ENCODE results near the gene ACSF3.
A peak's percentile ranks its signal among the peaks of the same experiment; 100 is the strongest.

ACSF3 gene

DNA sequence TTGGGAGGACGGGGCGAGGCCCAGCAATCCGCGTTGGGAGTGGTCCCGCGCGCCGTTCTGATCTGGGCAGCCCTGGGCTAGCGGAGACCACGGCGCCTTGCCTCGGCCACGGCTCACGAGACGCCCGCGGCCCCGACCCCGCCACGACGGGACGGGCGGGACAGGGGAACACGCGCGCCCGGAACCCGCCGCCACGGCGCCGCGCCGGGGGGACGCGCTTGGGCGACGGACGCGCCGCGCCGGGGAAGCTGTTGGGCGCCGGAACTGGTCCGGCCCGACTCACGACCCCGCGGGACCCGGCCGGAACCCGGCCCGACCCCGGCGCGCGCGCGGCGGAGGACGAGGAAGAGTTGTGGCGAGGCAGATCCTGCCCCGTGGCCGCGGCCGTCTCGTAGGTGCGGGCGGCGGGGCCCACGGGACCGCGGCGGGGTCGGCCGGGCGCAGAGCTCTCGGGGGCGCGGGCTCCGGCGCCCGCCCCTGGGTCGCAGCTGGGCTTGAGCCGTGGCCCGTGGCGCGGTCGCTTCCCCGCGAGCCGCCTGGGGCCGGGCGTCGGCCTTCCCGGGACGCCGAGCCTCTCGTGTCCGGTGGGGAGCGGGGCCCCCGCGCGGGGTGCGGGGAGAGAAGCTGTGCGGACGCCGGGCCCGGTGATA, at the start of gene ACSF3:
Gene ACSF3 (plus strand): TSS at position 251 of the 650 bp plus-strand sequence. CDS start 6,830 bp downstream, outside the sequence.
- DNase-seq: no peak

DNA sequence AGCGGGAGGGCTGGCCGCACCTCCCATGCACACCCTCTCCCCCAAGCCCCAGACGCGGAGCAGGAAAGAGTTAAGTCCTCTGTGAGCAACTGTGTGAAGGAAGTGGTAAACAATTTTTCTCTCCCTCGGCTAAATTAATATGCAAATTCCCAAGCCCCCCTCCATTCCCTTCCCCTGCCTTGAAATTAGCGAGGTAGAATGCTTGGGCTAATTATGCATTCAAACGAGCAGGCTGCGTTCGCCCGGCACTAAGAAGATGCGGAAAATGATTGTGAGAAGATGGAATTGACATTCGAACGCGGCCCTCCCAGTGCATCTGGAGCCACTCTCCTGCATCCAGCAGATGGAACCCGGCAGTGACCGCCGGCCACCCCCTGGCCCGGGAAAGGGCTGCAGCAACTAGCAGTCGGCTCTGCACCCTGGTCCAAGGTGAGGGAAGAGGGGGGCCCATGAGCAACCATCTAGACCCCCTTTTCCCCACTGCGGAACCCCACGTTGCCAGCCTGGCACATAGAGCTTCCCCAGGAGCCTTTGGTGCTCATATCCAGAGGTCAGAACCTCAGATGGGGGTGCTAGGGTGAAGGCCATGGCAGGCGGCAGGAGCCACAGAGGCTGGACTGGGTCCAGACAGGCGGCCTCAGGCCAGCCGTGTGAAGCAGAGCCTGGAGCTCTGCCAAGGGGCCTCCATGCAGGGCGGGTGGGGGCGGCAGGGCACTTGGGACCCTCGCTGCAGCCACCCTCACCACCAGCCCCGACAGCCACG, 49.1 kb upstream of the ACSF3 start:
- DNase-seq: no peak

DNA sequence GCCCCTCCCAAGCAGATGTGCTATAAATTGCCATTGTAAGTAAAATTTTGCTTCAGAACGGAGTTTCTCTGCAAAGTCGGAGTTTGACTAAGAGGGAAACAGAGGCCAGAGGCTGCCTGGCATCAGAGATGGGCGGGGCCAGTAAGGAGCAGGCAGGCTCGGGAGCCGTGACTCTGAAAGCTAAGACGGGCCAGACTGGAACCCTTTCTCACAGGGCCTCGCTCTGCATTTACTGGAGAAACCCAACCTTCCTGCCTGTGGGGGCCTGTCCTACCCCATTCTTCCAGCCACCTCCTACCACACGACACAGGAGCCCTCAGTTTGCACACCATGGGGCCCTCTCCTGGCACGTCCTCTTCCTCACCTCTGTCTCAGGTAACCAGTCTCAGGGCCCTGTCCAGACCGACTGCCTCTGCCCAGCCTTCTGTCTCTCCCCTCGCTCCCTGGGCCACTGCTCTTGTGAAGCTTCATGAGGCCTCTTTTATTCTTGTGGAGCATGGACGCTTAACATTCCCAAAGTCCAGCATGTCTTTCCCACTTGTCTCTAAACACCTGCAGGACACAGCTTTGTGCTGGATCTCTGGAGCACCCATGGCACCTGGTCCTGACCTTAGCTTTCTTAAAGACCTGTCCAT, 48.4 kb upstream of the ACSF3 start:
- no peak for DNase-seq

DNA sequence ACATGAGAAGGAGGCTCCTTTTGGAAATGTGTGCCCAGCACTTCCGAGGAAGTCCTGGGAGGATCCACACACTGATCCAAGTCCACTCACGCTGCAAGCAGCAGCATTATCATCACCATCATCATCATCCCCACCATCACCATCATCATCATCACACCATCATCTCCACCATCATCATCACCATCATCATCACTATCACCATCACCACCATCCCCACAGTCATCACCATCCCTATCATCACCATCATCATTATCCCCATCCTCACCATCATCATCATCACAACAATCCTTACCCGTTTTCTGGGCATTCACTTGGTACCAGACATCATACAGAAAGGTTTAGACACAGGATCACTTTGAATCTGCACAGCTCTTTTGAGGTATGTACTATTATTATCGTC, 47.8 kb upstream of the ACSF3 start:
- DNase-seq: no peak

DNA sequence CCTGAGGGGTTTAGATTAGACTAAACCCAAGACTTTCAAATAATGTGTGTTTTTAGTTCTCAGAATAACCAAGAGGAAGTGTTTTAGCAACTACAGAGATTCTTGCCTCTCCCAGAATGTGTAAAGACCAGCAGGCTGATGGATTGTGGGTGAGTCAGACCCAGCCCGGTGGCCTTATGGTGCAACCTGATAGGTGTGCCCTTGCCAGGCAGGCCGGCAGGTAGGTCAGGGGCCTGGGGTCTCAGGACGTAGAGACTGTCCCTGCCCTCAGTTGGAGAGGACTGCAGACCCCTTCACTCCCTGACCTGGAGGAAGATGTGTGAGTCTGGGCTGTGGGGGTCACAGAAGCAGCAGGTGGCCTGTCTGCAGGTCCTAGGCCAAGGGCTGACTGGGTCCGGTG, 47.2 kb upstream of the ACSF3 start:
- DNase-seq: no peak

DNA sequence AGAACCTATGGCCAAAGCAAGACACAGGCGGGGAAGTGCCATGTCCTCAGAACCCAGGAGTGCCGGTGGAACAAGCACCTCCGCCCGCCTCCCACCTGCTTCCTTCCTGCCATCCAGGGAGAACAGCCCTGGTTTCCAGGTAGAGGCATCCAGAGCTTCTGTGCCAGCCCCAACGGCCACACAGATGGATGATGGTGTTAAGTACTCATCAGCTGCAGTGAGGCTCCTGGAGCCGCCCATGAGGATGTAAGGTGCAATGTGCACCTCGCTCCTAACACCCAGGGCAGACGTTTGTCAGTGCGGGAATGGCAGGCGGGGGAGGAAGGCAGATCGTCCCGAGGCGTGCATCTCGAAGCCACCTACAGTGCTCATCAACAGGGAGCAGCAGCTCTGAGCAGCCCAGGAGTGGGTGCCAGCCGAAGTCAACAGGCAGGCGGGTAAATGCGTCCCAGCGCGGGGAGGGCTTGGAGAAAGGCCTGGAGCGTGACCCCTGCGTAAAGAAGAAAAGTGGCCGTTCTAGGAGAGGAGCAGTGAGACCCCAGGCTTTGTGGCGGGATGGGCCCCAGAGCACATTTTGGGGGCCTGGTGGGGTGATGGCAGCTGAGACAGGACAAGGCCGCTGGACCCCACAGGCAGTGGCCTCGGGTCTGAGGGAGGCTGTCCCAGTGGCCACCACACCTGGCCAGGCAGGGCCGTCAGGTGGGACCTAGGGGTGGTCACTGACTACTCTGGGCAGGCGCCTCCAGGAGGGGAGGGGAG, 46.1 kb upstream of the ACSF3 start:
- no peak for DNase-seq

DNA sequence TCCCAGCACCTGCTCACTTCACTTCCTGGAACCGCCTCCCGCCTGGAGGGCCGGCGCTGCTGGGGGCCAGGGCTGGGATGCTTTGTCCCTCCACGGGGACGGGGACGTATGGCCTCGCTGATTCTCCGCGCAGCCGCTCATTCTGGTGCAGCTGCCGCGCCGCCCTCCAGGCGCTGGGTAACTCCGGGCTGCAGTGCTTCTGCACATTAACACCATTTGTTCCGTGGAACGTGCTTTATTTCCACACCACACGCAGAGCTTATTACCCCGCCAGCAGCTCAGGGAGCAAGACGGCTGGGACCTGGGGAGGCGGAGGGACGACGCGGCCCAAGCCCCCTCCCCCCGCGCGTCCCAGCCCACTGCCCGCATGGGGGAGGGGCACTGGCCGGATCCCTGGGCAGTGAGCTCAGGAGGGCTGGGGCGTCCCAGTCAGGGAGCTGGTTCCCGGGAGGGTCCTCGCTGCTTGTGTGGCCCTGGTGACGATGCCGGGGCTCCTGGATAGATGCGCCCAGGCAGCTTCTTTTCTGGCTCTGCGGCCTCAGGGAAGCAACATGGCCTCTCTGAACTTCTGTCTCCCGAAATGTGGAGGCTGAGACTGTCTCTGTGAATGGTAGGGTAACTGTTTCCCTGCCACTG, 45.4 kb upstream of the ACSF3 start:
- no peak for DNase-seq

DNA sequence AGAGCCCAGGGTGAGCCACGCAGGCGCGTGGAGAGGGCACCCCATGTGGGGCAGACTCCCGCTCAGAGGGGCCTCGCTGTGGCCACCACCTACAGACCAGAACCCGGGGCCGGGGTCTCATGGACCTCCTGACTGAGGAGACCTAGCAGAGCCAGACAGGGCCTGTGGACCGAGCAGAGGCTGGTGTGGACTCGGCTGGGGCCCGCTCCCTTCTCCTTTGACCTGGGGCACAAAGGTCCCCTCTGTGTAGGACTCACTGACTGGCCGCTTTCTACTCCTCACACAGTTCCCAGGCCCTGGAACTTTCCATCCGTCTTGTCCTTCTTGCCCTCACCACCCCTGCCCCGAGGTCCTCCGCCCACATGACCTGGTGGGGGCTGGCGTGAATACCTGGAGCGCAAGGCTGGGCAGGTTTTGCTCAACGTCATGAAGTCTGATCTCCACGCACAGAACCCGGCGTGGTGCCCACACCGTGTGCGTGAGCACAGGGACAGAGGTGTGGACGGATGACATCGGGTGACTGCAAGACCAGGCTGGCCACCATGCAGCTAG, 44.7 kb upstream of the ACSF3 start:
- DNase-seq: no peak

DNA sequence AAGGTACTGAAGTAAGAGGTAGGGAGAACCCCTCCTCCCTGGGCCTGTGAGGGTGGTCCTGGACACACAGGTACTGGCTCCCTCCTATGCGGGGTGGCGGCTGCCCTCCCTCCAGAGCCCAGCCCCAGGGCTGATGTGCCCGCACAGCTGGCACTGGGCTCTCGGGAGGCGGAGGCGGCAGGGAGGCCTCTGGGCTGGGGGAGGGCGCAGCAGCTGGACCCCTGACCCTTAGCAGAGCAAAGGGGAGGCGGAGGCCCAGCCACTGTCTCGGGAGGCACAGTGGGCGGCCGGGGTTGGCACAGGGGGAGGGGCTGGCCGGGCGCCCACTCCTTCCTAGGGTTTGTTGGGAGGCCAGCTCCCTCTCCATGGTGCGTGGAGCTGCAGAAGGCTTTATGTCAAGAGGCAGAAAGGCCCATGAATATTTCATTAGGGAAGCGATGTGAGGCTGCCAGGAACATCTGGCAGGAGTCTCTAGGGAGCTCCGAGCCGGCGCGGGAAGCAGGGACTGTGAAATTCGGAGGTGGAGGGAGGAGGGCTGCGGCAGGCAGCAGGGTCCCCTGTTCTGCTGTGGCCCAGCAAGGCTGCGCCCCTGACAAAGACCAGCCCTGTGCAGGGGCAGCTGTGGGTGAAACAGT, 44.1 kb upstream of the ACSF3 start:
- no peak for DNase-seq

DNA sequence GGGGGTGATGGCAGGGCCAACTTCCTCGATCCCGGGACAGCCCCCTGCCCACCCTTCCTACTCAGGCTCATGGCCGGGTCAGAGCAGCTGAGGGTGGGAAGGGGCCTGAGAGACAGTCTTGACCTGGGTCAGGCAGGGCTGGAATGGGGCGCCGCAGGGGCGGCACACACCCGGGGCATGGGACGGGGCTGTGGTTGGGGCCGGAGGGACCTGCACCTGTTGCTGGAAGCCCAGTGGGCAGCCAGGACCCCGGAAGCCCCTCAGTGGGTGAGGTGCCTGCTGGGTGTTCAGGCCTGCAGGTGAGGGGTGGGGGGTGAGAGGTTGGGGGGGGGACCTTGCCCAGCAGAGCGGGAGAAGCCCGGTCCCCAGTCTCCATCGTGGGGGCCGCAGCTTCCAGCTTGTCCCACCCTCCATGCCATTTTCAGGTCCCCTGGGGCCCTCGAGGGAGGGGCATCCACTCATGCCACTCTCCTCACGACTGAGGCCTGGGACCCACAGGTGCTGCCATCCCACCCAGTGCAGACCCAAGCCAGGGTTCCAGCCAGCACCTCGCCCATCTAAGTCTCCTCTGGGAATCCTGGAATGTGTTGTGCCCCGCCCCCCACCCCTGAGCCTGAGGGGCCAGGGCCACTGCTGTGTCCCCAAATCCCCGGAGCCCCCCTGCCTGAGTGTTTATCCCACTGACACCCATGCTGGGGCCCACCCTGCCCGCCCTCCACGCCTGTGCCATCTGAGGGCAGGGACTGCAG, 43.4 kb upstream of the ACSF3 start:
- no peak for DNase-seq

DNA sequence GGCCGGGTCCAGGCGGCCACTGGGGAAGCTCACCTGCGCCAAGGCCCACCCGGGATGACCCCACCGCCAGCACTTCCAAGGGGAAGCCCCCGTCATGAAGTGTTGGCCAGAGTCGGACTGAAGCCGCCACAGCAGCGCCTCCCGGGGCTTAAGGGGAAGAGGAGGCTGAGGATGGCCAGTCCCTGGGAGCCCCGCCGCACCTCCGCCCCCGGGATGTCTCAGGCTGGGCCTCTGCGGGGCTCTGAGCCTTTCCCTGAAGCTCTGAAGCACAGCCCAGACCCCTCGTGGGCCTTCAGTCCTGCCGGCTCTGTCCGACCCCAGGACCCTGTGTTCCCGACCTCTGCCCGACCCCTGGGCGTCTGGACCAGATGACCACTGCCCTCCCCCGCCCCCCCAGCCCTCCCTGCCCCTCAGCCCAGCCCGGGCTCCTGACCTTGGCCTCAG, 42.8 kb upstream of the ACSF3 start:
- no peak for DNase-seq

DNA sequence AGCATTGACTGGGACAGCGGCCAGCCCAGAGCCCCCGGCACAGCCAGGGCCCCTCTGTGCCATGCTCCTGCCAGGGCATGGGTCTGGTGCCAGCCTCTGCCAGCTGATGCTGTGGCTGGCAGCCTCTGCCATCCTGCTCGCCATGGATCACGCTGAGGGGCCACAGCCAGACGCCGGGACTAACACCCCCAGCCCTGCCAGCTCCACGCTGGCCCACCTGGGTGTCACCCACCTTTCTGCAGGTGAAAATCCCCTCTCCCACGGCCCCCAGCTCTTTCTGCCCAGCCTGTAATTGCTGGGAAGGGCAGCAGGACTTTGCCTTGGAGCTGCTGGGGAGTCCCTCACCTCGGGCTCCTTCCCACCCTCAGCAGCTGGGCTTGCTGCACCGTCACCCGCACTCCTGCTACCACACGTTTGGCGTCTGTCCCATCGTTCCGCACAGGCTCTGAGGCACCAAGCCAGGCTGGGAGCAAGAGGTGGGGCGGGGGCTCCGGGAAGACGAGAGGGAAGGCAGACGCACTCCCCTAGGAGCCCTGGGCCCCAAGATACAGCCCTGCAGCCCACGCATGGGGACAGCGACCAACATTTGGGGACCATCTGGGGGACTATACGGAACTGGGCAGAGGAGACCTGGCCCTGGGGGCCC, 42.0 kb upstream of the ACSF3 start:
- DNase-seq: no peak

DNA sequence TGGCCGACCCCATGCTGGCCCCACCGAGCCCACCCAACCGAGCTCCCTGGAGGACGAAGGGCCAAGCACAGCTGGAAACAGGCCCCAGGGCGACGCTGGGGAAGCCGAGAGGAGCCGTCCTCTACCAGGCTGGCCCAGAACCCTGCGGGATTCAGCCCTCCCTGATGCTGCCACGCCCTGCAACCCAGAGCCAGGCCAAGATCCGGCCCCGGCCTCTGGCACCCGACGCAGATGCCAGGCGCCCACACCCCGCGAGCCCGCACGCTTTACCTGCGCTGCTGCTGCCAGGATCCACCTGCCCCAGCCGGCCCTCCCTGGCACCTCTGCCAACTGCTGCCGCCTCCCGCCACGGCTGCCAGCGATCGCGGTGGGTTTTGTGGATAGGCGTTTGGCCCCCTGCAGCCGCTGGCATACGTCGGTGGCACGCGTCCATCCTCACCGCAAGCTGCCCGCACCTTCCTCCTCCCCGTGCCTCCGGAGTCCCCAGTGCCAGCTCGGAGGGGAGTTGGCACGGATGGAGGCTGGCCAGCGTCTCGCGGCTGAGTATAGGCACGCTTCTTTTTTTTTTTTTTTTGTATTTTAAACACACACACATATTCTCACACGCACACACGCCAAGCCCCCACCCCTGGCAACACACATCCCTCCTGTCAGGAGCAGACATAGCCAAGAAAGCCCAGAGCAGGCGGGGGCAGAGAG, 41.3 kb upstream of the ACSF3 start:
- DNase-seq: no peak

DNA sequence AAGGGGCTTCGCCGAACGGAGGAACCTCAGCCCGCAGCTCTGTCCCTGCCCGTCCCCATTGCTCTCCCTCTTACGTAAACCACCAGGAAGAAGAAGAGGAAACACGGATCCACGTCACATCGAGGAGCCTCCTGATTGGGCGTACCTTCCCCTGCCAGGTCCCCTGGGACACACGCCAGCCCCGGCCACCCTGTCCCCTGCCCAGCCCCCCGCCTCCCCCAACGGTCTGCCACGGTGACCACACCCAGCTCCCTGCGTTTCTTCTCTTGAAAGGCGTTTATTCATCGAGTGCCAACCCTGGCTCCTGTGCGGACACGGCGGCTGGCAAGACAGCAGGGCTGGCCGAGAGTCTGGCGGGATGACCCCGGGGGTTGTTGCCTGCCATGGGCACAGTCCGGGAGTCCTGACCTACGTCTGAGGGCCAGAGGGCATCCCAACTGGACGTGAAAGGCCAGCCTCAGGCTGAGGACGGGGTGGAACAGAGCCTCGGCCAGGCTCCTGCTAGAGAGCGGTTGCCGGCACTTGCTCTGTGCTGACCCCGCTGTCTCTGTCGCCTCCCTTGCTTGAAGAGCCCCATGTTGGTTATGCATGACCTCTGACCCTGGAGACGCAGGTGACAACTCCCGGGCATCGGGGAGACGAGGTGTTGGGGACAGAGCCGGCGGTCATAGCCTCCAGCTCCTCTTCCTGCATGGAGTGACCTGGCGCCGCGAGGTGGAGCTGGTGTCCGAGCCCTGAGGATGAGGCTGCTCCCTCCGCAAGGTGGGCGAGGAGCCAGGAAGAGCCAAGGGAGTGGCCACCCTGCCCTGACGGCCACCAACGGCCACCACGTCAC, 40.5 kb upstream of the ACSF3 start:
- peak; percentile 5 for DNase-seq

DNA sequence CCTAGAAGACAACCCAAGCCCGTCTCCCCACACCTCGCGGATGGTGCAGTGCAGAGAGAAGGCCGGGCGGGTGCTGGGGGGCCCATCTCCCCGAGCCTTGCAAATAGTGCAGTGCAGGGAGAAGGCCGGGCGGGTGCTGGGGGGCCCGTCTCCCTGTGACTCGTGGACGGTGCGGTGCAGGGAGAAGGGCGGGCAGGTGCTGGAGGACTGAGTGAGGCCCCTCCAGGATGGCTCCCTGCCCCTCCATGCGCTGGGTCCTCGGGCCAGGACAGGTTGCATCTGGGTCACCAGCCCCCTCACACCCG, 40.0 kb upstream of the ACSF3 start:
- DNase-seq: no peak

DNA sequence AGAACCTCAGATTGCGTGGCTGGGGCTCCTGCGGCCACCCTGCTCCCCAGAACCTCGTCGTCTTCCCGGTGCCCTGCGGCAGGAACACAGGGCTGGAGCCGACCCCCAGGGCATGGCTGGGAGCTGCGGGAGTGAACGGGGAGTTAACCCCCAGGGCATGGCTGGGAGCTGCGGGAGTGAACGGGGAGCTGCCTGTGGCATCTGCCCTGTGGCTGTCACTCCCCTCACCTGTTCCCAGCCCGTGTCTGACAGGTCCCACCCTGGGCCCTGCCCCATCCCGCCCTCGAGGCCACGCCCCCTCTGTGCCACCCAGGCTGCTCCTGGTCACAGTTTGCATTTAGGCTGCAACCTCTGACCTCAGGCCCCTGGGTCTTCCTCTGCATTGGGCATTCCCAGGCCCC, 39.4 kb upstream of the ACSF3 start:
- no peak for DNase-seq

DNA sequence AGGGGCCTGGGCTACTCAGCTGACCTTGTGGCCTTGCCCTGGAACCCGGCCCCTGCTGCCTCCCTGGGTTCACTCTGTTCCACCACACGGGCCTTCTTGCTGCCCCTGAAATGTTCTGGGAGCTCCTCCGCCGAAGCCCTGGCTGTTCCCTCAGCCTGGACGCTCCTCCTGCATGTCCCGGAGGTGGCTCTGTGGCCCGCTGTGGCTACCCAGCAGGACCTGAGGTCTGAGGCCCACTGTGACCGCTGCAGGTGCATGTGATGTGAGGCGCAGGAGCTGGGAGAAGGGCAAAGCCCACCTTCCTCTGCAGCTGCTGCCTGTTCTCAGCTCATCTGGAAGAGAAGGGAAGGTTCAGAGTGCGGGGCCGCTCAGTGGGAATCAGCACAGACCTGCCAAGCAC, 38.9 kb upstream of the ACSF3 start:
- no peak for DNase-seq

DNA sequence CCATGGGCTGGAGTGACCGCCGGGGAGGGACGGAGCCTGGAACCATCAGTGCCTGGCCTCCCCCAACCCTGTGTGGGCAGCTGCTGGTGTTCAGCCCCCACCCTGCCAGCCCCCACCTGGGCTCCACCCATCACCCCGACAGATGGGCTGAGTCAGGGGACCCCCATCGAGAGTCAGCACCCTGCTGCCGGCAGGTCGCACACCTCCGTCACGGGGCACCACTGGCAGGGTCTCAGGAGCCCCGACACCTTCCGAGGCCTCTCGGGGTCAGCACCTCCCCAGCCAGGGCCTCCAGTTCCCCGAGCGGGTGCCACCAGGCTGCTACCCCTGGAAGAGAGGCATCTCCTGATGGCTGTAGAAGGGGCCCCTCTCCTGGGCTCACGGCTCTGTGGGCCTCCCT, 38.3 kb upstream of the ACSF3 start:
- DNase-seq: no peak

DNA sequence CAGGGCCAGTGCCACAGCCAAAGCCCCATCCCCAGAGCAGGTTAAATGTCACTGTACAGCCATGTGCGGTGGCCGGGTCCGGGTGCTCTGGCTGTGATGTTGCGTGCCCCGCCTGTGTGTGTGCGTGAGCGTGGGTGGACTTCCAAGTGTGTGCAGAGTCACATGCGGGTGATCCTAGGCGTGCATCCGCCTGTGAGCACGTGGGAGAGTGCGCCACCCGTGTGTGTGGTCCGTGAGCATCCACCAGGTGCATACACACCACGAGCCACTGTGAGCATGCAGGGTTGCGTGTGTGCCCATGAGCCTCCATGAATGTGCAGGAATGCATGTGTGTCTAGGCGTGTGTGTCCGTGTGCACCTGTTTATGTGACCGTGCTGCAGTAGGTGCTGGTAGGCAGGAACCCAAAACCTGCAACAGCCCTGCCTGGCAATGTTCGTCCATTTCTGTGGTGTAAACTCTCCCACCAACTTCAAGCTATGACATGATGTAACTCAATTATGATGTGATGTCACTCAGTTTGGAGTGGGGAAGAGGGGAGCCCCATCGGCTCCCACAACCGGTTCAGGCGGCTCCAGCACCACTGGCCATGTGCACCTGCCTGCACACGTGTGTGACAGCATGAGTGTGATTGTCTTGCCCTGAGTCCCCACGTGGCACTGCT, 37.6 kb upstream of the ACSF3 start:
- DNase-seq: no peak
